Measurements from ENCODE around the gene PKNOX2. TPM values are rescaled to one million over a fixed set of nuclear protein-coding genes. Genes with fewer than 3 reads are reported as not detected.

PKNOX2 gene
- total RNA-seq, 2 donors from 2014 or later: 5.5 to 6.9 TPM

DNA sequence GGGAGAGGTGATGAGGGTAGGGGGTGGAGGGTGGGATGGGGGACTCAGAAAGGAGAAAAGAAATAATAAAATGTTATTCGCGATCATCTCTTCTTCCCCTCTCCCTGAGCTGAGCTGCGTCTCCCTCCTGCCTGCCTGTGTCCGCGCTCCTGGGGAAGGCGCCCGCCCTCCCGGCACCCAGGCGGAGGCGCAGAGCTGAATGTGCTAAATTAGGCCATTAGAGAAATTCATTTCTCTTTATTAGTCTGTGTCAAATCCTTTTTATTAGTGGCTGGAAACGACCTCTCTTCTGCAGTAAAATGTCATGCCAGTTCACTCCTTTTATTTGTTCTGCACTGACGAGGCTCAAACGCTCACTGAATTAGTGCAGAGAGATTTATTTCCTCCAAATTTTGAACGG, 215.4 kb downstream of the PKNOX2 start:
- Histone ChIP-seq H3K4me1 (peaks cover 0 to 49% of the 10 kb centered on the region in 2 donors), H3K36me3 (no peaks in the 10 kb centered on the region), H3K27ac (no peak overlapping the region), H3K4me3 (no peak overlapping the region), H3K27me3 (no peaks in the 10 kb centered on the region), H3K9me3 (no peaks in the 10 kb centered on the region)
- TF ChIP-seq, protein P1, sequence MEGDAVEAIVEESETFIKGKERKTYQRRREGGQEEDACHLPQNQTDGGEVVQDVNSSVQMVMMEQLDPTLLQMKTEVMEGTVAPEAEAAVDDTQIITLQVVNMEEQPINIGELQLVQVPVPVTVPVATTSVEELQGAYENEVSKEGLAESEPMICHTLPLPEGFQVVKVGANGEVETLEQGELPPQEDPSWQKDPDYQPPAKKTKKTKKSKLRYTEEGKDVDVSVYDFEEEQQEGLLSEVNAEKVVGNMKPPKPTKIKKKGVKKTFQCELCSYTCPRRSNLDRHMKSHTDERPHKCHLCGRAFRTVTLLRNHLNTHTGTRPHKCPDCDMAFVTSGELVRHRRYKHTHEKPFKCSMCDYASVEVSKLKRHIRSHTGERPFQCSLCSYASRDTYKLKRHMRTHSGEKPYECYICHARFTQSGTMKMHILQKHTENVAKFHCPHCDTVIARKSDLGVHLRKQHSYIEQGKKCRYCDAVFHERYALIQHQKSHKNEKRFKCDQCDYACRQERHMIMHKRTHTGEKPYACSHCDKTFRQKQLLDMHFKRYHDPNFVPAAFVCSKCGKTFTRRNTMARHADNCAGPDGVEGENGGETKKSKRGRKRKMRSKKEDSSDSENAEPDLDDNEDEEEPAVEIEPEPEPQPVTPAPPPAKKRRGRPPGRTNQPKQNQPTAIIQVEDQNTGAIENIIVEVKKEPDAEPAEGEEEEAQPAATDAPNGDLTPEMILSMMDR (IDR thresholded peaks at IDR 0.05): no peak
- DNase-seq (ENCODE audit: low spot score): no peak

DNA sequence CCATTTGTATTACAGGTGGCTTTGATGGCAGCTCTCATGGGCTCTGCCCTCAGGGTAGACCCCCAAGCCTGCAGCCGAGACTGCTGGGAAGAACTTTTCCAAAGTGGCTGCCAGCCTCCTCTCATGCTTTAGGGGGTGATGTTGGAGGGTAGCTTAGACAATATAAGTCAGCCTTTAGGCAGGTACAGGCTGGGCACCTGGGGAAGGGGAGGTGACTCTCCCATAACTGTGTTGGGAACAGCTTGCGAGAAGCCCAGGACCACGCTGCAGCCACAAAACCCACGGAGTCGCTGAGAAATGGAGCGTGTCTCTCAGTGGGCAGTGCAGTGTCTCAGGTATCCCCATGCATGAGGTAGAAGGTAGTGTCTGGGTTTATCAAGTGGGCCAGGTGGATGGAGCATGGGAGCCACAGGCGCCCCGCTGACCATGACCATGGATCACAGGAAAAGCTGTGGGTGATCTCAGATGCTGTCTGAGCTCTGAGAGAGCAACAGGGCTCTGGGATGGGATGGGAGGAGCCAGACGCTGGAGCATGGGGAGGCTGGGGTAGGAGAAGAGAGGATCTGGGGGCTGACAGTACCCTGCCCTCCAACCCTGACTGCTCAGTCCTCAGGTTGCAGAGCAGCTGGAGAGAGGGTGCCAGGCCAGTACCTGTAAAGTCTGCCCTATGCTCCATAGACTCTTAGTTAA, 216.3 kb downstream of the PKNOX2 start:
- H3K9me3 ChIP-seq: no peaks in the 10 kb centered on the region
- H3K27ac ChIP-seq: no peak overlapping the region
- TF ChIP-seq, protein P1 (IDR thresholded peaks at IDR 0.05): no peak
- no peaks in the 10 kb centered on the region for H3K36me3 ChIP-seq
- no peak overlapping the region for H3K4me3 ChIP-seq
- no peaks in the 10 kb centered on the region for H3K27me3 ChIP-seq
- DNase-seq (ENCODE audit: low spot score): no peak
- H3K4me1 ChIP-seq: peaks cover 0 to 39% of the 10 kb centered on the region in 2 donors

DNA sequence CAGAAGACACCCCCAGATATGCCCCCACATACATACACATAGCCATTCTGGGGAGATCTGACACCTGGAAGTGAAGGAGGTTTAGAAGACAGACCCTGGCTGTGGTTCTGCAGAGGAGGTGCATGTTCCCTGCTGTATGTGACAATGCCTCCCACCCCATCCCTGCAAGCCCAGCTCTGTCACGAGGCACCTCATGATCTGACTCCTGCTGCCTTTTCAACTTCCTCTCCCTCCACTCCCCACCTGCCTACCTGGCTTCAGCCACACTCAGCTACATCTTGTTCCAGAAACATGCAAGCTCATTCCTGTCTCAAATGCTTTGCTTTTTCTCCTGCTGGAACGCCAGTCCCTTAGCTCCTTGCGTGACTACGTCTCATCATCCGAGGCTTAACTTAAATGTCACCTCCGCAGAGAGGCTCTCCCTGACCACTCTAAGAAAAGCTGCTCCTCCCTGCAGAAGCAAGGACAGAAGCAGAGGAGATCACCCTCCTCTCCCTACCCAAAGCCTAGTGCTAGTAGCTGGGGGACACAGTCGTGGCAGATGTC, 217.0 kb downstream of the PKNOX2 start:
- Histone ChIP-seq H3K4me3 (no peak overlapping the region), H3K9me3 (no peaks in the 10 kb centered on the region), H3K27ac (no peak overlapping the region), H3K4me1 (peaks cover 0 to 34% of the 10 kb centered on the region in 2 donors), H3K36me3 (no peaks in the 10 kb centered on the region), H3K27me3 (no peaks in the 10 kb centered on the region)
- TF ChIP-seq, protein P1 (IDR thresholded peaks at IDR 0.05): no peak
- no peak for DNase-seq (ENCODE audit: low spot score)

DNA sequence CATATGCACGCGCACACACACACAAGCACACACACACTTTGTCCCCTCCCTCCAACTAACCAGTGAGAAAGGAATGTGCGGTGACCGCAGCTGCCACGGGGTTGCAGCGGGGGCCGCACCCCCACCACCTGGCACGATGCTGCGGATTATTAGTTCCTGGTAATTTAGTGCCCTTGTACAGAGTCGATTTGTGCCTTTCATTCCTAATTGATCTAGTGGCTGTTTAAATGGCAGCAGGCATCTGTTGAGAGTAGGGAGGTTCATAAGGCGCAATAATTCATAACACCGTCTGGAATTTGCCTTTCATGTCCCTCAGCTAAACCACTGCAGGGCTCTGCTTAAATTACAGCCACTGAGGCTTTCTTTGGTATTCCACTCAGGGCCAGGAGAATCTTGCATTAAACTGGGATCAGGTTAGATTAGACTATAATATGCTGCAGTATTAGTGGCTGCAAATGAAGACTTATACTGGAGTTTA, 217.8 kb downstream of the PKNOX2 start:
- no peaks in the 10 kb centered on the region for H3K36me3 ChIP-seq
- peaks cover 0 to 26% of the 10 kb centered on the region in 2 donors for H3K4me1 ChIP-seq
- DNase-seq (ENCODE audit: low spot score): no peak
- no peak overlapping the region for H3K4me3 ChIP-seq
- H3K9me3 ChIP-seq: no peaks in the 10 kb centered on the region
- H3K27me3 ChIP-seq: no peaks in the 10 kb centered on the region
- TF ChIP-seq, protein P1 (IDR thresholded peaks at IDR 0.05): no peak
- no peak overlapping the region for H3K27ac ChIP-seq

DNA sequence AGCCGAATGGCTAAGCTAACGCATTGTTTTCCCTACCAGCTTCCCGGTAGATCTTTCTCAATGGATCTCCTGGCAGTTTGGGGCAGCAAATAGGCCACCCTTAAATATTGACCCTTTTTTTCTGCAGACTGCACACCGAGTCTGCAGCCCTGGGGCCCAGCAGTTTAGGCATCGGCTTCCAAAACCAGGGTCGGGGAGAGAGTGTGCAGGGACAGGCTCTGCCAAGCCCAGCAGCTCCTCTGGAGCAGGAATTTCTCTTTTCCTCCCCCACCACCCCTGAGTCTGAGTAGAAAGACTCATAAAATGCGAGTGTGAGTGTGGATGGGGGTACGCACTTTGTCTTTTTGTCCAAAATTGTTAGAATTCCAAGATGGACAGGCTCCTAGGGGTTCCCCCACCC, 218.3 kb downstream of the PKNOX2 start:
- H3K27ac ChIP-seq: no peak overlapping the region
- H3K27me3 ChIP-seq: no peaks in the 10 kb centered on the region
- no peak for DNase-seq (ENCODE audit: low spot score)
- H3K4me3 ChIP-seq: no peak overlapping the region
- H3K9me3 ChIP-seq: no peaks in the 10 kb centered on the region
- no peaks in the 10 kb centered on the region for H3K36me3 ChIP-seq
- TF ChIP-seq, protein P1 (IDR thresholded peaks at IDR 0.05): no peak
- peaks cover 0 to 24% of the 10 kb centered on the region in 2 donors for H3K4me1 ChIP-seq

All from right atrium auricular region (tissue), 2 donors.